Umbilical cord (tissue), 2 donors: ENCODE data around the gene ADORA1. TPM values are rescaled to one million over a fixed set of nuclear protein-coding genes. Genes with fewer than 3 reads are reported as not detected.

ENCODE experiments used
- DNase-seq: peaks from one replicate; pipeline ENCODE4 v3.0.0-alpha.2; 2015; ENCODE audit warnings: low spot score
- total RNA-seq: library from RNA; depleted of rRNA; stranded (reverse); fragments of >200 nt; gene quantifications from one replicate; pipeline ENCODE4 v1.2.3, GENCODE V29; 2014; ENCODE audit warnings: low replicate concordance; ENCODE audit not compliant: insufficient read depth

Gene ADORA1
- total RNA-seq, 1 donor from 2014 or later: 5.8 TPM

- DNase-seq: no peak
Measured at GRCh38 chr1:203172184-203173010, 44.9 kb downstream of the ADORA1 start.

GRCh38 chr1:203173011-203173555 lies 45.6 kb downstream of the ADORA1 start:
- no peak for DNase-seq

- DNase-seq: no peak
Measured at GRCh38 chr1:203173566-203173965, 46.0 kb downstream of the ADORA1 start.

GRCh38 chr1:203174324-203174985 lies 46.9 kb downstream of the ADORA1 start:
- no peak for DNase-seq

- DNase-seq: no peak
Measured at GRCh38 chr1:203175237-203175826, 47.8 kb downstream of the ADORA1 start, which contains the start of gene MYBPH. Gene MYBPH, minus strand, starts transcription at chr1:203175826. Its CDS starts 71 bp downstream, at chr1:203175755.

GRCh38 chr1:203175827-203176241 lies 48.3 kb downstream of the ADORA1 start:
- DNase-seq: no peak

- no peak for DNase-seq
Measured at GRCh38 chr1:203176273-203177035, 48.9 kb downstream of the ADORA1 start.

- no peak for DNase-seq
Measured at GRCh38 chr1:203177036-203177405, 49.5 kb downstream of the ADORA1 start.

GRCh38 chr1:203177470-203178039 lies 50.0 kb downstream of the ADORA1 start:
- no peak for DNase-seq

GRCh38 chr1:203178083-203178482 lies 50.6 kb downstream of the ADORA1 start:
- peak; percentile 86 for DNase-seq

- DNase-seq: no peak
Measured at GRCh38 chr1:203178821-203179666, 51.5 kb downstream of the ADORA1 start.

GRCh38 chr1:203179667-203180005 lies 52.1 kb downstream of the ADORA1 start:
- no peak for DNase-seq

- DNase-seq: no peak
Measured at GRCh38 chr1:203180611-203181330, 53.2 kb downstream of the ADORA1 start.

GRCh38 chr1:203181586-203182386 lies 54.3 kb downstream of the ADORA1 start:
- DNase-seq: peak; percentile 71

- no peak for DNase-seq
Measured at GRCh38 chr1:203182387-203182953, 54.9 kb downstream of the ADORA1 start.

GRCh38 chr1:203183828-203184227 lies 56.3 kb downstream of the ADORA1 start:
- no peak for DNase-seq

GRCh38 chr1:203184467-203184866 lies 56.9 kb downstream of the ADORA1 start:
- DNase-seq: no peak

- no peak for DNase-seq
Measured at GRCh38 chr1:203185061-203185461, 57.5 kb downstream of the ADORA1 start.
